Sciatic nerve (tissue), 2 donors: ENCODE measurements around the gene ST14. TPM values are rescaled to one million over a fixed set of nuclear protein-coding genes. Genes with fewer than 3 reads are reported as not detected.
"Not testable (repeated sequence)": the region's sequence is repeated elsewhere in the genome, so short reads cannot be mapped to it uniquely, and the experiment has no call there.

Experiments used
- ATAC-seq: fragments of 200-7000 bp; cut with Tn5 transposase; one replicate; pipeline ENCODE4 v1.9.1; 2020; ENCODE audit warnings: mild to moderate bottlenecking, moderate library complexity
- DNase-seq: peaks from one replicate; pipeline ENCODE4 v3.0.0-alpha.2; 2020; ENCODE audit warnings: low spot score
- intact Hi-C: fragments of 100-400 bp; cut with DNase I; formaldehyde crosslinking; loops from one replicate; pipeline ENCODE4 v1.14.2; 2022
- total RNA-seq: library from RNA; stranded (reverse); fragmentation: NEBNext Ultra II Directional; extraction: Animal tissue kit (Norgen Biotek cat#: 25700); gene quantifications from one replicate; pipeline ENCODE4 v1.2.1, GENCODE V29; 2021
- donor health status: DM: no; HTN: no; CAD: no.
- donor health status: DM: no; HTN: no; CAD: no.

The ST14 gene
- total RNA-seq, 1 donor from 2014 or later: 2.8 TPM

GRCh38 chr11:130245375-130245774 is 85.8 kb downstream of the ST14 start:
- DNase-seq, intact Hi-C loops, ATAC-seq: not testable (repeated sequence)

GRCh38 chr11:130246270-130246669 is 86.7 kb downstream of the ST14 start:
- intact Hi-C loops: no loop called here
- no peak for ATAC-seq
- DNase-seq: no peak

- intact Hi-C loops: no loop called here
- DNase-seq: no peak
- no peak for ATAC-seq
These were observed 87.2 kb downstream of the ST14 start for GRCh38 chr11:130246738-130247137.

- ATAC-seq: no peak
- DNase-seq: no peak
- intact Hi-C loops: no loop called here
These were observed 87.7 kb downstream of the ST14 start for GRCh38 chr11:130247319-130247718.

GRCh38 chr11:130249371-130249770 is 89.8 kb downstream of the ST14 start:
- DNase-seq: no peak
- intact Hi-C loops: no loop called here
- no peak for ATAC-seq

- ATAC-seq, DNase-seq, intact Hi-C loops: not testable (repeated sequence)
These were observed 90.3 kb downstream of the ST14 start for GRCh38 chr11:130249929-130250328.

GRCh38 chr11:130251763-130252162 is 92.2 kb downstream of the ST14 start:
- DNase-seq, ATAC-seq, intact Hi-C loops: not testable (repeated sequence)

Other genes with a start within 250 kb of the ST14 start
- gene PRDM10, start 156.9 kb upstream of the ST14 start, total RNA-seq: 12.3 TPM
- gene APLP2, start 89.9 kb upstream of the ST14 start, total RNA-seq: 222 TPM
- 61.3 TPM for gene ZBTB44, start 155.1 kb downstream of the ST14 start, total RNA-seq